ENCODE measurements around the gene ULK4.

DNA sequence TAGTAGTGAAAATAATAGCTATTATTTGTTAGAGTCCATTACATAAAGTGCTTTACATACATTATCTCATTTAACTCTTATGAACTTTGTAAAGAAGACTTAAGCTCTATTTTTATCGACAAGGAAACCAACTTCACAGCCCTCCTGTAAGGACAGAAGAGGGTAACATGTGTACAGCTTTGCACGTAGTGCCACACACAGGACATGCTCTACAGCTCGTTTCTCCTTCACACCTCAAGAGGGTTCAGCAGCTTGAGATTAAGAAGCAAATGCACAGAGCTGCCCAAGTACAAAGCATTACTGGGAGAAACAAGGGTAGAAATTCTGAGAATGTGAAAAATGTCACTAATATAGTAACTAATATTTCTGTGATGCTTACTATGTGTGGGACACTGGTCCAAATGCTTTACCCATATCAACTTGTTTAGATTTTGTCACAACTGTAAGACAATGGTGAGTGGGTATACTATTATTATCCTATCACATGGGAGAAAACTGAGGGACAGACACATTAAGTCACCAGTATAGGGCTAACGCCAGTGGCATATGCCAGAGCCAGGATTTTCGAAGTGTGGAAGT, 434.8 kb downstream of the ULK4 start:
- TF ChIP-seq POLR2A (IDR thresholded peaks at IDR 0.05; ENCODE audit: low read depth, low read length) (no peak), POLR2AphosphoS5 (IDR thresholded peaks at IDR 0.05; ENCODE audit: low read depth, low read length) (no peak)

Data from GM12891 (cell line).